ENCODE results near the gene RAPGEF1.
A peak's percentile ranks its signal among the peaks of the same experiment; 100 is the strongest.

Gene RAPGEF1

GRCh38 chr9:131530920-131531832 is 208.7 kb downstream of the RAPGEF1 start, which contains the start of gene UCK1:
UCK1 (minus strand) TSS chr9:131531263; CDS start chr9:131531174, 89 bp downstream.
- in situ Hi-C loops (cut with HindIII; ENCODE audit: low sequenced_read_pairs): no loop called here
- TF ChIP-seq, protein P1, sequence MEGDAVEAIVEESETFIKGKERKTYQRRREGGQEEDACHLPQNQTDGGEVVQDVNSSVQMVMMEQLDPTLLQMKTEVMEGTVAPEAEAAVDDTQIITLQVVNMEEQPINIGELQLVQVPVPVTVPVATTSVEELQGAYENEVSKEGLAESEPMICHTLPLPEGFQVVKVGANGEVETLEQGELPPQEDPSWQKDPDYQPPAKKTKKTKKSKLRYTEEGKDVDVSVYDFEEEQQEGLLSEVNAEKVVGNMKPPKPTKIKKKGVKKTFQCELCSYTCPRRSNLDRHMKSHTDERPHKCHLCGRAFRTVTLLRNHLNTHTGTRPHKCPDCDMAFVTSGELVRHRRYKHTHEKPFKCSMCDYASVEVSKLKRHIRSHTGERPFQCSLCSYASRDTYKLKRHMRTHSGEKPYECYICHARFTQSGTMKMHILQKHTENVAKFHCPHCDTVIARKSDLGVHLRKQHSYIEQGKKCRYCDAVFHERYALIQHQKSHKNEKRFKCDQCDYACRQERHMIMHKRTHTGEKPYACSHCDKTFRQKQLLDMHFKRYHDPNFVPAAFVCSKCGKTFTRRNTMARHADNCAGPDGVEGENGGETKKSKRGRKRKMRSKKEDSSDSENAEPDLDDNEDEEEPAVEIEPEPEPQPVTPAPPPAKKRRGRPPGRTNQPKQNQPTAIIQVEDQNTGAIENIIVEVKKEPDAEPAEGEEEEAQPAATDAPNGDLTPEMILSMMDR (IDR thresholded peaks at IDR 0.05; ENCODE audit: low read depth, low read length): no peak
- peak; percentile 75 for DNase-seq (ENCODE audit: low read depth, low spot score)
- H3K4me3 ChIP-seq (ENCODE audit: low read depth, low read length): peak within 1 kb of the TSS; percentile 71

DNA sequence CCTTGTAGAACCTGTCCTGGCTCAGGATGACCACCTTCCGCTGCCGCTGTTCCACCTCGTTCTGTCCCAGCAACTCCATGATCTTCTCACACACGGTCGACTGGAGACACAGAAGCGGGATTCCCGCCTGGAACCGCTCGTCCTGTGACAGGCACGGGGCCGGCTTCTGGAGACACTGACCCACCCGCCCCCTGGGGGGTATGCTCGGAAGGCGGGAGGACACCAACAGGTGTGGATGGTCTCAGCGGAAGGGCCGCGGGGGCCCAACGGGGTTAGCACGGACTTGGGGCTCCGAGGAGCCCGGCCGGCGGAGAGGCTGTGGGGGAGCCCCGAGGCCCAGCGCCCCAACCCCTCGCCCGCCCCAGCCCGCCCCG is 209.3 kb downstream of the RAPGEF1 start:
- TF ChIP-seq, protein P1 (IDR thresholded peaks at IDR 0.05; ENCODE audit: low read depth, low read length): no peak
- H3K4me3 ChIP-seq (ENCODE audit: low read depth, low read length): peak overlapping the region; percentile 71
- DNase-seq (ENCODE audit: low read depth, low spot score): no peak
- in situ Hi-C loops (cut with HindIII; ENCODE audit: low sequenced_read_pairs): no loop called here

GRCh38 chr9:131529597-131530545 is 210.0 kb downstream of the RAPGEF1 start:
- DNase-seq (ENCODE audit: low read depth, low spot score): no peak
- peak overlapping the region; percentile 71 for H3K4me3 ChIP-seq (ENCODE audit: low read depth, low read length)
- TF ChIP-seq, protein P1 (IDR thresholded peaks at IDR 0.05; ENCODE audit: low read depth, low read length): no peak
- in situ Hi-C loops (cut with HindIII; ENCODE audit: low sequenced_read_pairs): no loop called here

DNA sequence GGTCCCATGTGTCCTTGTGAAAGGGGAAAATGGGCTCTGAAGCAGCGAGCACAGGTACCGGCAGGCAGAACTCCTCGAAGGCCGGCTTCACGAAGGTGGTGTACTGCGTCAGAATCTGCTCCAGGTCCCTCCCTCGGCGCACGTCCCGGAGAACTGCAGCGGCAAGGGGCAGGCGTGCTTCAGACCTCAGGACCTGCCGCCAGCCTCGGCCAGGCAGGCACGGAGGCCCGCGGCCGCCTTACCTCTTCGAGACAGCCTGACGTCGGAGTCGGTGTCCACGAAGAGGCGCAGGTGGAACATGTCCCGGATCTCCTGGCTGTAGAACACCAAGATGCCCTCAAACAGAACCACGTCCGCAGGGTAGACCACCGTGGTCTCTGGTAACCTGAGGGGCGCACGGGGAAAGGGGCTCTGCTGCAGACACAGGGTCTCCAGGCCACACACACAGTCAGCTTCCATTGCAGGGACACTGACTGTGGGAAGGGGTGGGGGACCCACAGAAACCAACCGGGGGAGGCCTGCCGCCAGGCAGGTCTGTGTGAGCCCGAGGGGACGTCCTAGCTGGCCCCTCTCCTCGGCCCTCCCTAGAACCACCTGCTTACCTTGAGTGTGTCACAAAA is 210.9 kb downstream of the RAPGEF1 start:
- no peak overlapping the region for H3K4me3 ChIP-seq (ENCODE audit: low read depth, low read length)
- in situ Hi-C loops (cut with HindIII; ENCODE audit: low sequenced_read_pairs): no loop called here
- TF ChIP-seq, protein P1 (IDR thresholded peaks at IDR 0.05; ENCODE audit: low read depth, low read length): no peak
- DNase-seq (ENCODE audit: low read depth, low spot score): no peak

GRCh38 chr9:131528186-131528585 is 211.7 kb downstream of the RAPGEF1 start:
- H3K4me3 ChIP-seq (ENCODE audit: low read depth, low read length): no peak overlapping the region
- DNase-seq (ENCODE audit: low read depth, low spot score): no peak
- TF ChIP-seq, protein P1 (IDR thresholded peaks at IDR 0.05; ENCODE audit: low read depth, low read length): no peak
- in situ Hi-C loops (cut with HindIII; ENCODE audit: low sequenced_read_pairs): no loop called here
